HG03575 (cell line): Measurements from ENCODE around the gene DNTT.
A peak's percentile ranks its signal among the peaks of the same experiment; 100 is the strongest.

Source experiments
- ATAC-seq: cut with Tn5 transposase; IDR thresholded peaks from one replicate; pipeline ENCODE4 v1.9.1; 2021; ENCODE audit not compliant: unreplicated experiment, insufficient number of reproducible peaks, low FRiP score; ENCODE audit errors: extremely low read depth

The DNTT gene

GRCh38 chr10:96272316-96273280, 31.6 kb upstream of the DNTT start:
- ATAC-seq, result no peak

DNA sequence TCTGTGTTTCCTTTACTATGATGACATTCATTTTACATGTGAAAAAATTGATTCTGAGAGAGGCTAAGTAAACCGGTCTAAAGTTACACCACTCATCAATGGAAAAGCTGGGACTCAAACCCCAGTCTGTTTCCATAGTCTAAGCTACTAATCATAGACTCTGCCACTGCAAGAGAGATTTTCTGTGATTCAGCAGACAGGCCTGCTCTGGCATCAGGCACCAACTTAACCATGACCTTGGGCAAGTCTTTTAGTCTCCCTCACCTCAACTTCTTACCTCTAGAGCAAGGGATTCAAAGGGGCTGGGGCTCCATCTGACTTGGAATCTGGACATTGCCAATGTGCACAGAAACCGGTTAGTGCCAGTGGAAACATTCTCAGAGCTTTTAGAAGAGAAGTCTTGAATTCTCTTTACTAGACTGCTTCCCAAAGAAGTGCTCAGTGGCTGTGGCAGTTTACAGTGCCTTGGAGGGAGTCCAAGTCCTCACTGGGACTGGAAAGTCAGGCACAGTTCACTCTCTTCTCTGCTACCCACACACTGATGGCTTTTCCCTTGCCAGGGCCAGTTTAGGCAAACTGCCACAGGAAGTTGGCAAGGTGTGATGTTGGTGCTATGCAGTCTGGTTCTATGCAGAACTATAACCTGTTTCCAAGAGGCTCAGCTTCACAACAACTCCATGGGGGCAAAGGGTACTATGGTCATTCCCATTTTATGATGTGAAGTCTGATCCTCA, 28.4 kb upstream of the DNTT start:
- no peak for ATAC-seq

GRCh38 chr10:96276426-96276825, 27.8 kb upstream of the DNTT start:
- no peak for ATAC-seq

GRCh38 chr10:96276831-96277230, 27.4 kb upstream of the DNTT start:
- no peak for ATAC-seq

- ATAC-seq, result no peak
Measured at GRCh38 chr10:96279191-96279641, 25.0 kb upstream of the DNTT start.

GRCh38 chr10:96280859-96281258, 23.4 kb upstream of the DNTT start:
- no peak for ATAC-seq

DNA sequence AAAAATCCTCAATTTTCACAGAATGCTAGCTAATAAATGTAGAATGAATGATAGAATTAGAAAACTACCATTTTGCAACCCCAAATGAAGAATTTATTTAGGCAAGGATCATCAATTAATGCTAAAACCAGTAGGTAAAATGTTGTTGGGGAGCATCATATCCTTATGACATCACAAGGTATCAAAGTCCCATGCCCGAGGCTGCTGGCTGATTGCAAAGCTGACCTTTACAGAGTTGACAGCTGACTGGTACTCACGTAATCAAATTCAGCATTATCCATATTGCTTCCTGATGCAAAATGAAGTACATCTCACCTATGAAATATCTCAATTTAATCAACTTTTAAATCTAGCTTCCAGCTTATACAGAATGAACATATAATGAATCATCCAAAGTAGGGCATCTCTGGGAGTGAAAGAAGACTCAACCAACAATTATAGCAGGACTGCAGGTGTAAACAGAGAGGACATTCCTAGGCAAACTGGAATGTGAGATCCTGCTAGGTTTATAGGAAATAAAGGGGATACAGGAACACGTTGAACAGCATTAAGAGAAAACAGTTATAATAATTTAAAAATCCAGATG, 22.7 kb upstream of the DNTT start:
- no peak for ATAC-seq

- ATAC-seq, result no peak
Measured at GRCh38 chr10:96283351-96283750, 20.9 kb upstream of the DNTT start.

DNA sequence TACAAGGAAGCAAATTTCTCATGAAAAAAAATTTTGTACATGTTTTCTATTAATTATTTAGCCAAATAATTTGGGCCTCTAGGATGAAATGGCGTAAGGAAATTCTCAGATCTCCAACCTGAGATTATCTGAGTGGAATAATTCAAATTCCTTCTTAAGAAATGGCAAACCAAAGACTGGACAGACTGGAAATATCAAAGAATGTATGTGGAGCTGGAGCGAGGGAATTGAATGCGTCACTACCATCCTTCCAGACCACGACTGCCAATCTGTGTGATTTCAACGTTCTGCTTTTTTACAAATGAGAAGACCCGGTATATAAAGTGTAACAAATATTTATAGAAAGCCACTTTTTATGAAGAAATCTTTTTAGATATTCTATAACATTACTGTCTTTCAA, 20.5 kb upstream of the DNTT start:
- ATAC-seq, result no peak

GRCh38 chr10:96285331-96285752, 18.9 kb upstream of the DNTT start:
- ATAC-seq, result no peak

GRCh38 chr10:96287392-96288105, 16.7 kb upstream of the DNTT start:
- ATAC-seq, result peak; percentile 31

GRCh38 chr10:96288151-96288621, 16.0 kb upstream of the DNTT start:
- ATAC-seq, result peak; percentile 52

- no peak for ATAC-seq
Measured at GRCh38 chr10:96289218-96289910, 14.9 kb upstream of the DNTT start.

DNA sequence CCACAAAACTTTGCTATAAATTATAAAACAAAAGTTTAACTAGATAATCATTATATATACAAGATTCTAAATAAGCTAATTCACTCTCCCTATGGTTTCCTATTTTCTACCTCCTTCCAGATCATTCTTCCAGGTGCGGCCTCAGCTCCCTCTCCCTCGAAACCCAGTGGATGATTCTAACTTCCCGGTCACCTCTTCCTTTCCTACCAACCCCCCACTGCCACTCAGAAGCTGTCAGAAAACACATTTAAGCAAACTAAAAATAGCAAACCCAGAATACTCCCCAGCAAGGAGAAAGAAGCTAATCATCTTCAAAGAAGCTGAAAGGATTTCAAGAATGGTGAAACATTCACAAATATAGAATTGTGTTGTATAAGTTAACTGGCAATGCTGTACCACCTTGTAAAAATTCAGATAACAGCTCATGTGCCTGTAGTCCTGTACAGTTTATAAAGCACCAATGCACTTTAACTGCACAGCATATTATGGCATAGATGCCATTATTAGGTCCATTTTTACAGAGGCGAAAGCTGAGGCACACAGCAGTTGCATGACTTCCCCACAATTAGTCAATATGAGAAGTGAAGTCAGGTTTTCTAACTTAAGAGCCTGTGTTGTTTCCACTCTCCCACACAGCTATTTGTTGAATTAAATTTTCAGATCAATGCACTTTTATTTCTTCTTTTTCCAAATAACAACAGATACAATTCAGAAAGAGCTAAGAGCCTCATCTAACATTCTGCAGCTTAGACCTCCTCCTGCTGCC, 13.7 kb upstream of the DNTT start:
- ATAC-seq, result no peak

DNA sequence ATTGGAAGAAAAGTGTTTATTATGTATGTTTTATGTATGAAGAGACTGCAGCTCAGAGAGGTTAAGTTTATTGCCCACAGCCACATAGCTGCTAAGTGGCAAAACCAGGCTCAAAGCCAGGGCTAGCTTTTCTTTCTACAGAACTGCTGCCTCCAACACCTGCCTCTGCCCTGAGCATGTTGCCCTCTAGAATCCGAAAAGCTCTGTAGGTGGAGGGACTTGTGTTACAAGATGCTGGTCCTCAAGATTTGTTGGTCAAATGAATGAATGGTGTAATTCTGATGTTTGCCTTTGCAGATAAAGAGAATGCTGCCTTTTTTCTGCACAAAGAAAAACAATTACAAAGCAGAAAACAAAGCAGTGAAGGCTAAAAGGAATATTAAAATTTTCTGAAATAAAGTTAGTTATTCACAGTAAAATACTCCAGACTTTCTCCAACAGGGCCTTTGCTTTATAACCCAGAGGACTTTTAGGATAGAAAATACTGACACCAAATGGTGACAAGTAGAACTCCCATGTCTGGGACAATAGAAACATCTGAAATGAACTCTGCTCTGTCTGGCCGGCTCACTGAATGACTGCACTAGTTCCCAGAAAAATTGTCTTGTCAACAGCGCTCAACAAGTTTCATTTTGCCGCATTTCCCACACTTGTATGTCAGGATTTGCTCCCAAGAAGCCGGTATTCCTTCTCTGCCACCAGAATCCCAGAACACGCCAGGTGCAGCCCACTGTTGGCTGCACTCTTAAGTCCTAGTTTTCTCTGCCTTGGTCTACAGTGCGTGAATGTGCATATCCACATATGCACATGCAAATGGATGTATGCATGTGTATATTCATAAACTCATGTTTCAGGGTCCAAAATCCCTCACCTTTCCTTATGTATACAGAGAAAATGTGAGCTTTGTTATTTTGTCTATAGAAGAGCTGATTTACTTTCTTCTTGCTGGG, 11.0 kb upstream of the DNTT start:
- no peak for ATAC-seq

GRCh38 chr10:96295475-96295874, 8.8 kb upstream of the DNTT start:
- ATAC-seq, result no peak

GRCh38 chr10:96297486-96297885, 6.7 kb upstream of the DNTT start:
- no peak for ATAC-seq
